GM21515 (cell line): Measurements from ENCODE around the gene STARD13.

Experiments
- ATAC-seq: cut with Tn5 transposase; IDR thresholded peaks from one replicate; pipeline ENCODE4 v1.9.1; 2021; ENCODE audit not compliant: unreplicated experiment

Gene STARD13

GRCh38 chr13:33204130-33204927 is 81.2 kb downstream of the STARD13 start:
- ATAC-seq: no peak

GRCh38 chr13:33202644-33203169 is 82.8 kb downstream of the STARD13 start:
- no peak for ATAC-seq

GRCh38 chr13:33201659-33202058 is 83.9 kb downstream of the STARD13 start:
- no peak for ATAC-seq

GRCh38 chr13:33199289-33199850 is 86.2 kb downstream of the STARD13 start:
- no peak for ATAC-seq

- ATAC-seq: no peak
These were observed 88.0 kb downstream of the STARD13 start for GRCh38 chr13:33197541-33197971.

GRCh38 chr13:33196767-33197166 is 88.8 kb downstream of the STARD13 start:
- ATAC-seq: no peak

GRCh38 chr13:33195693-33196464 is 89.7 kb downstream of the STARD13 start:
- no peak for ATAC-seq

GRCh38 chr13:33194820-33195692 is 90.5 kb downstream of the STARD13 start:
- peak; percentile 86 for ATAC-seq

GRCh38 chr13:33193428-33193974 is 92.1 kb downstream of the STARD13 start:
- ATAC-seq: no peak

- ATAC-seq: no peak
These were observed 93.9 kb downstream of the STARD13 start for GRCh38 chr13:33191425-33192210.

- ATAC-seq: no peak
These were observed 96.1 kb downstream of the STARD13 start for GRCh38 chr13:33189470-33189869.

GRCh38 chr13:33188093-33188882 is 97.3 kb downstream of the STARD13 start:
- peak; percentile 66 for ATAC-seq

- ATAC-seq: no peak
These were observed 98.7 kb downstream of the STARD13 start for GRCh38 chr13:33186861-33187291.

- ATAC-seq: no peak
These were observed 99.7 kb downstream of the STARD13 start for GRCh38 chr13:33185853-33186252.

GRCh38 chr13:33184530-33184929 is 101.0 kb downstream of the STARD13 start:
- no peak for ATAC-seq

- no peak for ATAC-seq
These were observed 101.5 kb downstream of the STARD13 start for GRCh38 chr13:33184112-33184490.

GRCh38 chr13:33183431-33184111 is 102.0 kb downstream of the STARD13 start:
- no peak for ATAC-seq

- no peak for ATAC-seq
These were observed 102.8 kb downstream of the STARD13 start for GRCh38 chr13:33182729-33183128.
